DND-41 (cell line): Measurements from ENCODE around the gene CISD3.

Source experiments
- ATAC-seq: fragments of 200-7000 bp; cut with Tn5 transposase; 3 replicates; pipeline ENCODE4 v1.9.1; 2021; ENCODE audit warnings: low read depth; ENCODE audit not compliant: insufficient read depth
- DNase-seq: peaks from one replicate; pipeline ENCODE4 v3.0.0-alpha.2; 2020
- H2AFZ ChIP-seq: 2 replicates; pipeline ENCODE4 v1.6.0; 2012; ENCODE audit warnings: low read depth, low read length
- H3K27ac ChIP-seq: 2 replicates; pipeline ENCODE4 v1.5.1; 2012; ENCODE audit warnings: low read length, inconsistent platforms
- H3K27me3 ChIP-seq: fragments of 200-600 bp; sonication (generic); 2 replicates; pipeline ENCODE4 v1.6.0; 2012; ENCODE audit warnings: low read length, mild to moderate bottlenecking, inconsistent platforms; ENCODE audit not compliant: insufficient read depth, poor library complexity
- H3K36me3 ChIP-seq: 2 replicates; pipeline ENCODE4 v1.5.1; 2012; ENCODE audit warnings: low read length, inconsistent platforms; ENCODE audit not compliant: insufficient read depth
- H3K4me1 ChIP-seq: 2 replicates; pipeline ENCODE4 v1.5.1; 2012; ENCODE audit warnings: mild to moderate bottlenecking, low read length; ENCODE audit not compliant: insufficient read depth
- H3K4me2 ChIP-seq: 2 replicates; pipeline ENCODE4 v1.6.0; 2012; ENCODE audit warnings: mild to moderate bottlenecking, moderate library complexity, low read length, inconsistent platforms; ENCODE audit not compliant: insufficient read depth
- H3K4me3 ChIP-seq, 2 experiments: fragments of 200-600 bp in 1 of 2; shearing (Covaris generic) in 1 of 2; 2 replicates each; pipeline ENCODE4 v1.5.1; 2012 to 2016; ENCODE audit warnings: inconsistent platforms in 2 of 2, low read length in 2 of 2, mild to moderate bottlenecking in 2 of 2, low read depth in 1 of 2, moderate library complexity in 1 of 2
- H3K79me2 ChIP-seq: 2 replicates; pipeline ENCODE4 v1.6.0; 2012; ENCODE audit warnings: low read length, inconsistent platforms; ENCODE audit not compliant: insufficient read depth
- H3K9ac ChIP-seq: 2 replicates; pipeline ENCODE4 v1.6.0; 2012; ENCODE audit warnings: low read depth, mild to moderate bottlenecking, inconsistent platforms, low read length, moderate library complexity
- H3K9me3 ChIP-seq: 2 replicates; pipeline ENCODE4 v1.5.1; 2012; ENCODE audit warnings: low read length, moderate library complexity, mild to moderate bottlenecking, inconsistent platforms; ENCODE audit not compliant: insufficient read depth, severe bottlenecking
- H4K20me1 ChIP-seq: 2 replicates; pipeline ENCODE4 v1.6.0; 2012; ENCODE audit warnings: low read length; ENCODE audit not compliant: insufficient read depth
- CTCF ChIP-seq: IDR thresholded peaks from 2 replicates; pipeline ENCODE4 v1.5.1; 2012; ENCODE audit warnings: borderline replicate concordance, low read length, moderate library complexity, mild to moderate bottlenecking; ENCODE audit not compliant: poor library complexity, severe bottlenecking; ENCODE audit errors: extremely low read depth
- EZH2 ChIP-seq: IDR thresholded peaks from 3 replicates; pipeline ENCODE4 v1.6.1; 2012; ENCODE audit warnings: borderline replicate concordance, low read depth, mild to moderate bottlenecking, moderate library complexity, low read length, inconsistent platforms; ENCODE audit not compliant: severe bottlenecking

CISD3 gene

GRCh38 chr17:38773258-38773657 lies 43.1 kb downstream of the CISD3 start:
- H2AFZ ChIP-seq: no peak overlapping the region
- H3K36me3 ChIP-seq: peaks cover 91% of the 10 kb centered on the region
- DNase-seq: no peak
- no peaks in the 10 kb centered on the region for H3K4me1 ChIP-seq
- no peak overlapping the region for H3K27ac ChIP-seq
- H3K4me3 ChIP-seq: no peak overlapping the region
- no peaks in the 10 kb centered on the region for H3K27me3 ChIP-seq
- H3K9ac ChIP-seq: no peak overlapping the region
- no peaks in the 10 kb centered on the region for H3K79me2 ChIP-seq
- H3K4me2 ChIP-seq: no peak overlapping the region
- TF ChIP-seq CTCF (no peak), EZH2 (no peak)
- H4K20me1 ChIP-seq: peaks cover 15% of the 10 kb centered on the region; the same call in 1 of the 2 replicates
- H3K9me3 ChIP-seq: no peaks in the 10 kb centered on the region
- ATAC-seq: no peak

DNA sequence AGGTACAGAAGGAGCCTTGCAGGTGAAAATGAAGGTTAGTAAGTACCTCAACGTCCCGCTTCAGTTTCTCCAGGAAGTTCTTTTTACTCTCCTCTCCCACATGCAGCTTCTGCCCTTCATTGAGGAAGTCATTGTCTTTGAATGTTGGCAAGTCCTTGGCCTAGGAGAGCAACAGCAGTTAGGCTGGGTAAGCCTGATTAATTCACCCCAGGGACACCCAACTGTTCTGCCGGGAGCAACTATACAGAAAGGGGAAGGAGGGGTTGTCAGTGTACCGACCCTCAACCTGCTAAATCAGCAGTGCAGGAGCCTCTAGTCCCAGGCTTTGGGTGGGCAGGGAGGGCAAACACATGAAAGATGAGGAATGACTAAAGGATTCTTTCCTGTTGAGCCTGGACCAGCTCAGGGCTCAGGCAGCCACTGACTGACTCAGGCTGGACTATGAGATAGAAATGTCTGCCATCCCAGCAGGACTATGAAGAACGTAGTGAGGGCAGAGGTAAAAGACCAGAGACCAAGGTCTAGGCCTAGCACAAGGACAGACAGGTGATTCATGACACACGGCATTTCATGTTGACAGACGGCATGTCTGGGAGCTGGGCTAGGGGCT lies 47.6 kb downstream of the CISD3 start:
- H3K36me3 ChIP-seq: peaks cover 91% of the 10 kb centered on the region
- no peaks in the 10 kb centered on the region for H3K9me3 ChIP-seq
- TF ChIP-seq EZH2 (no peak), CTCF (no peak)
- no peaks in the 10 kb centered on the region; the same call in none of the 2 replicates for H4K20me1 ChIP-seq
- no peak for ATAC-seq
- H3K4me3 ChIP-seq: no peak overlapping the region
- no peak overlapping the region for H3K27ac ChIP-seq
- no peak overlapping the region for H3K4me2 ChIP-seq
- no peaks in the 10 kb centered on the region for H3K79me2 ChIP-seq
- H3K4me1 ChIP-seq: no peaks in the 10 kb centered on the region
- no peak for DNase-seq
- H3K9ac ChIP-seq: no peak overlapping the region
- no peak overlapping the region for H2AFZ ChIP-seq
- no peaks in the 10 kb centered on the region for H3K27me3 ChIP-seq

GRCh38 chr17:38779965-38780752 lies 50.0 kb downstream of the CISD3 start:
- DNase-seq (no peak), ATAC-seq (no peak)
- Histone ChIP-seq H3K79me2 (no peaks in the 10 kb centered on the region), H2AFZ (no peak overlapping the region), H3K27me3 (no peaks in the 10 kb centered on the region), H3K9me3 (no peaks in the 10 kb centered on the region), H3K4me1 (no peaks in the 10 kb centered on the region), H4K20me1 (peaks cover 4% of the 10 kb centered on the region), H3K36me3 (peaks cover 93% of the 10 kb centered on the region), H3K4me2 (no peak overlapping the region), H3K27ac (no peak overlapping the region), H3K4me3 (no peak overlapping the region), H3K9ac (no peak overlapping the region)
- no peak for TF ChIP-seq CTCF
- no peak for TF ChIP-seq EZH2
